SHP77 (cell line): Measurements from ENCODE around the gene CELSR3.
A peak's percentile ranks its signal among the peaks of the same experiment; 100 is the strongest.

ENCODE experiments used
- DNase-seq, 2 experiments: peaks; one replicate each; lab custom pipeline; 2025; lab: John Stamatoyannopoulos, UW

The CELSR3 gene, protein sequence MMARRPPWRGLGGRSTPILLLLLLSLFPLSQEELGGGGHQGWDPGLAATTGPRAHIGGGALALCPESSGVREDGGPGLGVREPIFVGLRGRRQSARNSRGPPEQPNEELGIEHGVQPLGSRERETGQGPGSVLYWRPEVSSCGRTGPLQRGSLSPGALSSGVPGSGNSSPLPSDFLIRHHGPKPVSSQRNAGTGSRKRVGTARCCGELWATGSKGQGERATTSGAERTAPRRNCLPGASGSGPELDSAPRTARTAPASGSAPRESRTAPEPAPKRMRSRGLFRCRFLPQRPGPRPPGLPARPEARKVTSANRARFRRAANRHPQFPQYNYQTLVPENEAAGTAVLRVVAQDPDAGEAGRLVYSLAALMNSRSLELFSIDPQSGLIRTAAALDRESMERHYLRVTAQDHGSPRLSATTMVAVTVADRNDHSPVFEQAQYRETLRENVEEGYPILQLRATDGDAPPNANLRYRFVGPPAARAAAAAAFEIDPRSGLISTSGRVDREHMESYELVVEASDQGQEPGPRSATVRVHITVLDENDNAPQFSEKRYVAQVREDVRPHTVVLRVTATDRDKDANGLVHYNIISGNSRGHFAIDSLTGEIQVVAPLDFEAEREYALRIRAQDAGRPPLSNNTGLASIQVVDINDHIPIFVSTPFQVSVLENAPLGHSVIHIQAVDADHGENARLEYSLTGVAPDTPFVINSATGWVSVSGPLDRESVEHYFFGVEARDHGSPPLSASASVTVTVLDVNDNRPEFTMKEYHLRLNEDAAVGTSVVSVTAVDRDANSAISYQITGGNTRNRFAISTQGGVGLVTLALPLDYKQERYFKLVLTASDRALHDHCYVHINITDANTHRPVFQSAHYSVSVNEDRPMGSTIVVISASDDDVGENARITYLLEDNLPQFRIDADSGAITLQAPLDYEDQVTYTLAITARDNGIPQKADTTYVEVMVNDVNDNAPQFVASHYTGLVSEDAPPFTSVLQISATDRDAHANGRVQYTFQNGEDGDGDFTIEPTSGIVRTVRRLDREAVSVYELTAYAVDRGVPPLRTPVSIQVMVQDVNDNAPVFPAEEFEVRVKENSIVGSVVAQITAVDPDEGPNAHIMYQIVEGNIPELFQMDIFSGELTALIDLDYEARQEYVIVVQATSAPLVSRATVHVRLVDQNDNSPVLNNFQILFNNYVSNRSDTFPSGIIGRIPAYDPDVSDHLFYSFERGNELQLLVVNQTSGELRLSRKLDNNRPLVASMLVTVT (N-terminal part only)

DNA sequence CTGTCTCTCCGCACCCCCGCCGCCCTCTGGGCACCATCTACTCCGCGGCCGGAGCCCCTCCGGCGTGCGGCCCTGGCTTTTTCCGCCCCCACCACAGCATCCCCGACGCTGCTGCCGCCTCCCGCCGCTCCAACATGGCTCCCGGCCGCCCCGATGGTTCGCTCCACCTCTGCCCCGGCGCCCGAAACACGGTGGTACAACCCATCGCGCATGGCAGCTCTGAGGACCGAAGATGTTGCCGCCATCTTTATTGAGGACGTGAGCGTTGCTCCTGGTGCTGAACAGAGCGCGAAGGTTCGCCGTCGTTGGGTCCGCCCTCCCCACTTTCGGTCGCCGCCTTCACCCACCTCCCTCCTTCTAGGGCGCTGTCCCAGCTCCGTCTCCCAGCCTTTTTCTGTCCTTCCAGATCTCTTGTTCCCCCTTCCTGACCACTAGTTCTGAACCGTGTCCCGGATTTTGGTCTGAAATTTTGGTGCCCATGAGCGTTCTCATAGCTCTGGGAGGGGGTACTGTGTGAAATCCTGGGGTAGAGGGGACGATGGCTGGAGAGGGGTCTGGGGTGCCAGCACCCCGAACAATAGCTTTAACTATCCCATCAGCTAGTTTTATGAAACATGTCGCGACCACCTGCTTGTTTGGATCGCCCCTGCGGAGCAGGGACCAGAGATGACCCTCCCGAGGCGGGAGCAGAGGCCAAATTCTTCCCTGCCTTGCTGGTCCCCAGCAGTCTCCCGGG, at the start of gene CELSR3:
CELSR3 (minus strand) TSS at position 134 of the 736 bp plus-strand sequence. CDS start 252 bp downstream, outside the sequence.
- peak; percentile 64 to 76 for DNase-seq

DNA sequence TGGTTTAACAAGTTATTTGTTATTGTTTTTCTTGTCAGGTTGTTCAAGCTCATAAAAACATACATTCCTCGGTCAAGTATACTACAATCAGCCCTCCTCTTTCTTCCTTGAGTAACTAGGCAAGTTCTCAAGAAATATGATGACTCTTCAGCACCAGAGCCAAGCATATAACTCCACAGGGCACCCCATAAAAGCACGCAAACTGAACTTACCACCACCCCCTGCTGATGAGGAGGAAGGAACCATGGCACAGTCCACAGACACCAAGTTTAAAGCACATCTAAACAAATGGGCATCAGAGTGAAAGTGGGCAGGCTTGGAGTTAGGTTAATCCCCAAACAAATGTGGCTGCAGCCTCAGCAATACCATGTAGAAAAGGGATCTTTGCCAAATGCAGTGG, 49.0 kb upstream of the CELSR3 start:
- no peak for DNase-seq

DNA sequence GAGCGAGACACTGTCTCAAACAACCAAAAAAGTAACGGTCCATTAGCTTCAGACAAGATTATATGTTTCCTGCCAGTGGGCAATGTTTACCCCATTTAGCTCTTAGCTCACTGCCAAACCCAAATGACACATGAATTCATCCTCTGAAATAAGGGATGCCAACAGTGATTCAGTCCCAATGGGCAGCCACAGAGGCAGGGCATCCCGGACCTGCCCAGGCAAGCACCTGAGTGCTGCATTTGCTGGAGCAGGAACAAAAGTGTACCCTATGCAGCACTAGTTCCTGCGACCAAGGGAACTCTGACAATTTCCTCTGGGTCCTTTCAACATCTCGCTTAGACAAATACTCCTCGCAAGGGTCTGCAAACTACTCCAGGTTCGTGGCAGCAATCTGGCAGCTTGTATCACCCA, 46.4 kb upstream of the CELSR3 start:
- no peak for DNase-seq

DNA sequence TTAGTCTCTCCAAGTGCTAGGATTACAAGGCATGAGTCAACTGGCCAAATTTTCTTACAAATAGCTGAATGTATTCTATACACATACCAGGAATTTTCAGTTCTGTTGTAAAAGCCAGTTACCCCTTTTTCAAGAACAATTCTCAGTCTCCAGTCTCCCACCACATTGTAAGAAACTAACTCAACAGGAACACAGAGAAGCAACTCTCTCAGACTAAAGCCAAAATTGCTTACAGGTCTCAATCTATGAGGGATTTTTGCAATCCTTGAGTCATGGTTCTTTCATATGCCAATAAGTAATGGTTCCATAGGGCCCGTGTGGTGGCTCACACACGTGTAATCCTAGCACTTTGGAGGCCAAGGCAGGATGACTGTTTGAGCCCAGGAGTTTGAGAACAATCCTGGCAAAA, 45.8 kb upstream of the CELSR3 start:
- no peak for DNase-seq

DNA sequence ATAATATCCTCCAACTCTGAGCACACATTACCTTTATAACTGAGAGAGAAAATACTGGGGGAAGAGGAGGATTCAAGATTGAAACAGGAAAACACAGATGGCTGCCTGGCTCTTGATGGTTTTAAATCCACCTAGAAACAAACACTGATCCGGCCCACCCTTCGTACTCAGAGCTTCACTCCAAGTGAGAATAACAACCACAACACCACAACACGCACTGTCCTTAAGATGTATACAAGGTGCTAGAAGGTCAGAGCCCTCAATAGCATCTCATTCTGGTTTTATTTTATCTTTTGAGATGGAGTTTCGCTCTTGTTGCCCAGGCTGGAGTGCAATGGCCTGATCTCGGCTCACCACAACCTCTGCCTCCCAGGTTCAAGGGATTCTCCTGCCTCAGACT, 44.5 kb upstream of the CELSR3 start:
- no peak for DNase-seq

DNA sequence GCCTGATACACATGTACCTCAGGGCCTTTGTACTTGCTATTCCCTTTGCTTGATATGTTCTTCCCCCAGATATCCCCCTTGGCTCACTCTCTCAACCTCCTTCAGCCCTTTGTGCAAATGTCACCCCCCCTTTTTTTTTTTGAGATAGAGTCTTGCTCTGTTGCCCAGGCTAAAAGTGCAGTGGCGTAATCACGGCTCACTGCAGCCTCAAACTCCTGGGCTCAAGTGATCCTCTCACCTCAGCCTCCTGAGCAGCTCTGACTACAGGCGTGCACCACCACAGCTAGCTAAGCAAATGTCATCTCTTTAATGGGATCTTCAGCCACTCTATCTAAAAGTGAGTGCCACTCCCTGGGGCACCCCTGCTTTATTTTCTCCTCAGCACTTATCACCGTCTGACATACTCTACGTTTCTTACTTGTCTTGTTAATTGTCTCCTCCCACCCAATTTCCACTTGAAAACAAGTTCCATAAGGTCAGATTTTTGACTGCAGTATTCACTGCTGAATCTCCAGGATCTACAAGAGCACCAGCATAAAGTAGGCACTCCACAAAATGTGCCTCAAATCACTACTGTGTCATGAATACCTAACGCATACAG, 39.7 kb upstream of the CELSR3 start:
- no peak for DNase-seq

DNA sequence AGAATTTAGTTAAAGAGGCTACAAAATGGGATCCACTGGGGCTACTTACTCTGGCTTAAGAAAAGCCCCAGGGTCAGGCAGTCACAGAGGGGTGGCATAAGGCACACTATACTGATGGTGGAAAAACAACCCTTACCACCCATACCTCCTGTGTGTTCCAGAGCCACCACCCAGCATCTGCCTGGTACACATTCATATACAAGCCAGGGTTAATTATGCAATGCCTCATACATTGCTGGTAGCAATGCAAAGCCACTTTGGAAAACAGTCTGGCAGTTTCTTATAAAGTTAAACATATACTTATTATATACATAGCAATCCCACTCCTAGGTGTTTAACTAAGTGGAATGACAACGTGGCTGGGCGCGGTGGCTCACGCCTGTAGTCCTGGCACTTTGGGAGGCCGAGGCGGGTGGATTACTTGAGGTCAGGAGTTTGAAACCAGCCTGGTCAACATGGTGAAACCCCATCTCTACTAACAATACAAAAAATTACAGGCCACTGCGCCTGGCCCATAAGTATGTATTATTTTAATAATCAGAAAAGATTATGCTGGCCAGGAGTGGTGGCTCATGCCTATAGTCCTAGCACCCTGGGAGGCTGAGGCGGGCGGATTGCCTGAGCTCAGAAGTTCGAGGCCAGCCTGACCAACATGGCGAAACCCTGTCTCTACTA, 38.2 kb upstream of the CELSR3 start:
- DNase-seq: no peak

DNA sequence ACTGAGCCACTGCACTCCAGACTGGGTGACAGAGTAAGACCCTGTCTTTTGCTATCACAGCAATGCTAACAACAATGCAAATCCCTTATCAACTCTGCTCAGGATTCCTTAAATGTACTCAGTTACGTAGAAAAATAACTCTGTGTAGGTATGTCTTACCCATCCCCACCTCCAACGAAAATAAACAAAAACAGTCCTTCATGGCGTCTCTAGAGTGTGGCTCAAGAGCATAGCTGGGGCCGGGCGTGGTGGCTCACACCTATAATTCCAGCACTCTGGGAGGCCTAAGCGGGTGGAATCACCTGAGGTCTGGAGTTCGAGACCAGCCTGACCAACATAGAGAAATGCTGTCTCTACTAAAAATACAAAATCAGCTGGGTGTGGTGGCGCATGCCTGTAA, 36.2 kb upstream of the CELSR3 start:
- no peak for DNase-seq

DNA sequence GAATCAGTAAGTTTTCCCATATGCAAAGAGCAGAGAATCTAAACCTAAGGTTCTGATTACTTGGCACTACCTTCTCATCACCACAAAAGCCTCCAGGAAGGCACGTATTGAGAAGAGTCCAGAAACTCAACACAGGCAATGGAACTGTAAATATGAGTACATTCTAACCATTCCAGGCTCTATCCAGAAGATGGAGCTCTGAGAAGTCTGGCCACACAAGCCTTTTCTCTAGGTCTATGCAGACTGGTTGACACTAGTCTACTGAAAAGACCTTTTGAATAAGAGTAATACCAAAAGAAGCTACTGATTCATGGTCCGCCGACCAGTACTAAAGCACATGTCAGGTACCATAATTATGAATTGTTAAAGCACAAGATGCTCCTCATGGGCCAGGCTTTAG, 35.3 kb upstream of the CELSR3 start:
- no peak for DNase-seq

DNA sequence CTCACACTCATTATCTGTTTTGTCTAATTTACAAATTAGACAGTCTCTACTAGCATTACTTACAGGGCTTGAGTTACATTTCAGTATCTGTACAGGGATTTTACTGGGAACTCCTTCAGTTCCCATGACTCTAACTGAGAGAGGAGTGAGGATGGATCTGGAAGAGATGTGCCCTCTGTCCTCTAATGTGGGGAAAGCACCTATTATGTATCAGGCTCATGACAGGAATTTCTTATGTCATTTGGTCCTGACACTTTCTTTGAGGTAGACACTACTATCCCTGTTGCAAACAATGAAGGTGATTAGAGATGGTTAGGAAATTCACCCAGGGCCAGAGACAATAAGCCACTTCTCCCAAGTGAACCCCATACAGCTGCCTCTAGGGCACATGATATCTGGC, 33.9 kb upstream of the CELSR3 start:
- no peak for DNase-seq

DNA sequence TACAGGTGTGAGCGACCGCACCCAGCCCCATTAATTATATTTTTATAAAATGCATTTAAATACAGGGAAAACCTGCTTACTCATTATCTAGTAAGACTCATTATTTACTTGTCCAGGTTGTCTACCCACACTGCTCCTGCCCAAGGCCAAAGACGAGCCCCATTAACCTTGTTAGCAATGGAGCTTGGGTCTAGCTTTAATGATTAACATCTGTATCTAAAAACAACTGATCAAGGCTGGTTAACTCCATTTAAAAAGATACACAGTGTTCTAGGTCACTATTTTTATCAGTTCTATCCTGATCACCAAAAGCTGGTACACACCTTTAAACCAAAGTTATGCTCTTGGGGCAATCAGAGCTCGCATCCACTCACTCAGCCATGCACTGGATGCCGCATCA, 33.5 kb upstream of the CELSR3 start:
- DNase-seq: no peak

DNA sequence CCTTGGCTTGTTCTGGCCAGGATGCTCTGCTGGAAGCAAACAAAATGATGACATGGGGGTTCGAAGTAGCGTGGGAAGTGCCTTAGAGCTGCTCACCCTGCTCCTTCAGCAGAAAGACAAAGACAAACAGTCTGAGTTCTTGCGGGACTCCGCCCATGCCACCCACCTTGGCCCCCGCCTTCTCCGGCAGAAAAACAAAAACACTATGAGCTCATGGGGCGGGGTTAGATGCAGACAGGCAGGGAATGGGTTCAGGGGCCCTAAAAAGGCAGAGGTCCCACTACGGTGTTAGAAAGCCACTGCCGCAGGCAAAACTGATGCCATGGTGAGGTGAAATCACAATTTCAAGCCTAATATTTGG, 32.7 kb upstream of the CELSR3 start:
- no peak for DNase-seq

DNA sequence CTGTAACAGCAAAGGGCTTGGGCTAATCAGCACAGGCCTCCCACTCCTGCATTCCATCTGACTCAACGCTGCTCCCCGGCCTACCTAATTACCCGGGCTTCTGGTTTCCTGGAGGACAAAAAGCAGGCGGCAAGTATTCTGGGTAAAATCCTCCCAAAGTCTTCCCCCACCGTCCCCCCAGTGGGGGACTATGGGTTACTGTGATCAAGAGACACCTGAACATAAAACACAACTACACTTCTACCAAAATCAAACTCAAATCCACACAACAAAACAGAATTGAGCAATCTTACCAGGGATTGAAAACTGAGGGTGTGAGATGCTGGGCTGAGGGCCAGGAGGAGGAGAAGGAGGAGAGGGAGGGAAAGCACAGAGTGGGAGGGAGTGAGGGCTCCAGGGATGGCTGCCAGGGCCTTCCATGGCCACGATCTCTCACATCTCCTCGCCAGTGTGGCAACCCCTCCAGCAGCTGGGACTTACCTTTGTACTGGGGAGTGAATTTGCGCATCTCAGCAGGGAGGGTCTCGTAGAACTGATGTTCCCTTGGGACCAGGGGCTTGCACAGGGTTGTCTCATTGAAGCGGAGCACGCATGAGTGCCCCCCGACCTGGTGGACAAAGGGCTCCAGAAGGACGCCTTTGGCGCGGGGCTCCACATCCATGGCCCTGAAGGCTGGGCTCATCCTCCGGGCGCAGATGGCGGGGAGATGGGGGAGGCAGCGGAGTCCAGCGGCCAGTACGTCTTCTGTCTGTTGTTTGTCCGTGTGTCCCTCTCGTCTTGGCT, 32.1 kb upstream of the CELSR3 start:
- no peak for DNase-seq

DNA sequence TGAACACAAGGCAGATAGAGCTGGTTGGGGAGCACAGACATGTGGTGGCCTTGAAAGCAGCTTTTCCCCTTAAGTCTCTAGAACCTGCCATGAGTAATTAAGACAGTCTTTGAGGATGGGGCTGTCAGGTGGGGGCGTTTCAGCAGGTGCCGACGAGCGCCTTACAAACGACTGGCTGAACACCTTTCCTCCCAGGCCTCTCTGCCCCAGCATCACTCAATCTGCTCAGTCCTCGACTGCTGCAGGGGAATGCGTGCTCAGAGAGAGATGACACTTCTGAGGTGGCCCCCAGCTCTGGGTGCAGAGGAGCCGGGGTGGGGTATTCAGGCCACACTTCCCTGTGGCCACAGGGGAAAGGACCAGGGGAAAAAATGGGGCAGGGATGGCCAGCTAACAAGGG, 31.1 kb upstream of the CELSR3 start:
- DNase-seq: no peak

DNA sequence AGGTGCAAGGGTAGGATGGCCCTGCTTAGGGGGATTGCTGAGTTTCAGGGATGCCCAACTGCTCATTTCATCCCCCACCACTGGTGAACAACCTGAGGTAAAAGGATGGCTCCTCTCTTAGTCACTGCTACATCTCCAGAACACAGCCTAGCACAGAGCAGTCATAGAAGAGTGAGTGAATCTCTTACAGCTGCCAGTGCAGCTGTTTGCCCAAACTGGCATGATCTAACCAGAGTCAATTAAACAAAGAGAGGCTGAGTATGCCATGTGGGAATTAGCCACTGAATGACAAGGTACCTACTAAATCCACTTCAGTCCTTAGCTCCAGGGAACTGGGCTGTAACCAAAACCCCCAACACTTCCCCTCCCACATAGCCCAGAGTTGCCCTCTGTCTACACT, 29.9 kb upstream of the CELSR3 start:
- no peak for DNase-seq

DNA sequence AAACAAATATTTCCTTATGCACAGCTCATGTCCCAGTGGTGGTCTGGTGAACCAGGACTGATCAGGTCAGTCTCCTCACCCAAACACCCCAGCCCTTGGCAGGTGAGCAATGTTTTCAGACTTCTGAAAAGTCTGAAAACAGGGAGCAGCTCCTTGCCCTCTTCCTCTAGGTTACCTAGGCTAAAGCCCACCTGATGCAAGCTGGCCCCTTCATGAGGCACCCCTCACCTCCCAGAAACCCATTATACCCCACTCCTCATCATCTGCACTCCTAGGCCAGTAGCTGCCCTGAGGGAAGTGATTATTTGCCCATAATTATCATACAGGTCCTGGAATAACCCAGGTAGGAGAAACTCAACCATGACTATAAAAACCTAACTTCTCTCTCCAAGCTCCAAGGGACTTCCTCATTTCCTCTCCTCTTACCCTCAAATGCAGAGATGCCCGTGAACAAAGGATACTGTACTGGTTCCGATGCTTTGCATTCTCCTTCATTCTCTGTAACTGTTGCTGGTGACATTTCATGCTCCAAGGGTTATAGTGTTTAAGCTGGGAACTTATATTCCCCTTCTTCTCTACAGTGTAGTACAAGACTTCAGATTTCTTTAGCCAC, 28.3 kb upstream of the CELSR3 start:
- DNase-seq: no peak

DNA sequence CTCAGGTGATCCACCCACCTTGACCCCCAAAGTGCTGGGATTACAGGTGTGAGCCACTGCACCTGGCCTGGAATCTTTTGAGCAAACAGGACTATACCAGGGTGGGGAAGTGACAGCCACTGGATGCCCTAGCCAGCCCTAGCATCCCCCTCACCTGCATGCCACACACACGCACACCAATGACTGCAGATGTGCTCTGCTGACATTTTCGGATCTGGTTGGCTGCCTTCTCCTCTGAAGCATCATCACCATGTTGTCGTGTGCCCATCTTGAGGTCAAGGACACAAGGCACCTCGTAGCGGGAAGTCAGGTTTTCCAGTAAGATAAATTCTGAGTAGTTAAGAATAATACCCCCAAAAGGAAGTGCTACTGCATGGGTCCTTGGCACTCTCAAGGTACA, 26.7 kb upstream of the CELSR3 start:
- DNase-seq: no peak

DNA sequence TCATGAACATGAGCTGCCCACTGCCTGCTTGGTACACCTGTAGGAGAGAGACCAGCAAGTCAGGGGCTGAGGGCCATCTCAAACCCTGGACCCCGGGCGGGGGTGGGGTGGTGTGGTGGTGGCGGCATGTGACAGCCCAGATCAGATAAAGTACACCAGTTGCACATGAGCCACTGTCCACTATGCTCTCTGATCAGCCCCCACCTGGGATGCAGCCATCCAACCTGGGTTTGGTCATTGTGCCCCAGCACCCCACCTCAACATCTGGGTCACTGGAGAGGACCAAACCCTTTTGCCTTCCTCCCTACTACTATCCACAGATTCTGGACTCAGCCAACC, 26.0 kb upstream of the CELSR3 start:
- DNase-seq: no peak

DNA sequence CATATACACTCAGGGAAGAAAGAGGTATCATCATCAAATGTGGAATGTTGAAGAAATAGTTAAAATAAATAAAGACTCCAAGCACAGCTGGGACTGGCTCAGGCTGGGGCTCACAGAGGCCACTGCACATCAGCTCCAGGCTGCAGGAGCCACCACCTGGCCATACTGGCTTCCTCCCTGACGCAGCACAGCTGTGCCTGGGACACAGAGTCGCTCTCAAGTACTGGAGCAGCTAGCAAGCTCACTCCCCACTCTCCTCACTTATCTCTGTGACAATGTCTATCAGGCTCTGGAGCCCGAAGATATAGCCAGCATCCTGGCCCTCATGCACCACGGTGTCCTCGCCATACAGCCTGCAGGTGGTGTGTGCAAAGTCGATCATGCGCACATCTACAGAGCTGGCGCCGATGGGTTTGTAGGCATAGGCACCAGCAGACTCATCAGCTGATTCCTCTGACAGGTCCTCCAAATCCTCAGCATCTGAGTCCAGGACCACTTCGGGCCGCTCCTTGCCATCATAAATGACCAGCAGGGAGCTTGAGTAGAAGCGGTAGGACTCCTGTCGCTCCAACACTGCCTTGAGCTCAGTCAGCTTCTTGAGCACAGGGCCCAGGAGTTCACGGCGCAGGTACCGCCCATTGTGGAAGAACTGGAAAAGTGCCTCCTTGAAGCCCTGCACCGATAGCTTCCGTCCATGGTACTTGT, 25.5 kb upstream of the CELSR3 start:
- DNase-seq: no peak
